Thyroid gland (tissue), 4 donors: ENCODE measurements around the gene HDAC9.

Experiments used
- CTCF ChIP-seq, 6 experiments: fragments of 200-600 bp in 3 of 6; fragments of 450-650 bp in 3 of 6; sonication (generic) in 3 of 6; IDR thresholded peaks; one replicate each; pipeline ENCODE4 v1.5.1; 2016 to 2019; ENCODE audit warnings: antibody characterized with exemption in 6 of 6, mild to moderate bottlenecking in 2 of 6, inconsistent platforms in 1 of 6, moderate library complexity in 1 of 6
- POLR2A ChIP-seq, 2 donors: fragments of 450-650 bp; IDR thresholded peaks; one replicate each; pipeline ENCODE4 v1.6.1; 2017; ENCODE audit warnings: antibody characterized with exemption in 2 of 2, mild to moderate bottlenecking in 2 of 2, moderate library complexity in 1 of 2

GRCh38 chr7:18574676-18575075 lies 79.1 kb downstream of the HDAC9 start:
- TF ChIP-seq CTCF (IDR thresholded peaks at IDR 0.05) (no peak), POLR2A (IDR thresholded peaks at IDR 0.05) (no peak)
